B cell (primary cell): ENCODE data around the gene PDGFA.

Experiments
- CTCF ChIP-seq: fragments of 200-600 bp; IDR thresholded peaks from one replicate; pipeline ENCODE4 v1.8.0; 2022; ENCODE audit warnings: antibody characterized with exemption, mild to moderate bottlenecking
- EZH2 ChIP-seq: IDR thresholded peaks from 2 replicates; pipeline ENCODE4 v1.6.1; 2012; ENCODE audit warnings: borderline replicate concordance, low read depth, mild to moderate bottlenecking, moderate library complexity, low read length; ENCODE audit not compliant: insufficient read depth, poor library complexity, severe bottlenecking

- TF ChIP-seq CTCF (no peak), EZH2 (no peak)
These were observed 18.9 kb downstream of the PDGFA start for GRCh38 chr7:500521-501420.
